H1 (cell line): ENCODE data around the gene ILDR2. TPM values are rescaled to one million over a fixed set of nuclear protein-coding genes. Genes with fewer than 3 reads are reported as not detected.

Experiments
- CTCF ChIA-PET: fragments of 300-600 bp; sonication (Branson Sonifier 250); formaldehyde crosslinking; loops from one replicate; lab custom pipeline; 2021; ENCODE audit not compliant: partially characterized antibody; lab: Charles Lee
- POLR2A ChIA-PET: fragments of 300-600 bp; sonication (Branson Sonifier 250); formaldehyde crosslinking; loops from one replicate; lab custom pipeline; 2021; ENCODE audit warnings: inconsistent platforms; ENCODE audit not compliant: partially characterized antibody; lab: Charles Lee
- DNase-seq, 2 experiments: peaks; one replicate each; pipeline versions ENCODE4 v3.0.0 to v3.0.0-alpha.2; 2010 to 2022; ENCODE audit warnings: low spot score in 2 of 2, low read depth in 1 of 2, mixed read lengths in 1 of 2
- FAIRE-seq: peaks from 2 replicates; lab custom pipeline; 2011; peaks lifted over from hg19 to GRCh38; lab: Jason Lieb, UNC
- H2AFZ ChIP-seq: 2 replicates; pipeline ENCODE4 v1.8.1; 2012; ENCODE audit warnings: low read length, inconsistent platforms
- H2AK5ac ChIP-seq: 2 replicates; pipeline ENCODE4 v1.6.1; 2013; ENCODE audit warnings: low read depth, low read length
- H2BK120ac ChIP-seq: replicated peaks from 2 replicates; pipeline ENCODE3; 2013; ENCODE audit warnings: low read depth, low read length, inconsistent platforms
- H2BK12ac ChIP-seq: 2 replicates; pipeline ENCODE4 v1.6.1; 2013; ENCODE audit warnings: low read depth, low read length
- H2BK15ac ChIP-seq: 2 replicates; pipeline ENCODE4 v1.6.1; 2013; ENCODE audit warnings: low read length
- H2BK20ac ChIP-seq: 2 replicates; pipeline ENCODE4 v1.6.1; 2013; ENCODE audit warnings: low read length
- H2BK5ac ChIP-seq: 2 replicates; pipeline ENCODE4 v1.6.1; 2013; ENCODE audit warnings: low read depth, low read length
- H3K14ac ChIP-seq: 2 replicates; pipeline ENCODE4 v1.6.1; 2013; ENCODE audit warnings: inconsistent platforms; ENCODE audit not compliant: insufficient read length
- H3K18ac ChIP-seq: 2 replicates; pipeline ENCODE4 v1.6.1; 2013; ENCODE audit warnings: low read length; ENCODE audit errors: extremely low read depth
- H3K23ac ChIP-seq: 2 replicates; pipeline ENCODE4 v1.6.1; 2013; ENCODE audit warnings: inconsistent platforms; ENCODE audit not compliant: insufficient read length
- H3K23me2 ChIP-seq: 2 replicates; pipeline ENCODE4 v1.6.1; 2013; ENCODE audit warnings: low read depth, low read length
- H3K27ac ChIP-seq: 2 replicates; pipeline ENCODE4 v1.6.1; 2011; ENCODE audit warnings: low read depth, low read length, inconsistent platforms
- H3K27me3 ChIP-seq, 4 experiments: replicated peaks in 1 of 4; 1 replicate in 1 of 4; 2 replicates in 3 of 4; pipeline versions ENCODE4 v1.6.1 to v1.8.1; 2011 to 2013; ENCODE audit warnings: low read length in 3 of 4, mild to moderate bottlenecking in 3 of 4, inconsistent platforms in 2 of 4, mixed read lengths in 2 of 4, moderate library complexity in 1 of 4; ENCODE audit not compliant: control insufficient read depth in 3 of 4, insufficient read depth in 3 of 4; ENCODE audit errors: extremely low read depth in 1 of 4
- H3K36me3 ChIP-seq, 4 experiments: 2 replicates each; pipeline versions ENCODE4 v1.6.1 to v1.8.1; 2011 to 2013; ENCODE audit warnings: mild to moderate bottlenecking in 4 of 4, low read length in 3 of 4, moderate library complexity in 2 of 4, control low read depth in 1 of 4, inconsistent platforms in 1 of 4; ENCODE audit not compliant: insufficient read depth in 4 of 4, control insufficient read depth in 2 of 4
- H3K4ac ChIP-seq: replicated peaks from 2 replicates; pipeline ENCODE3; 2013; ENCODE audit warnings: low read length, low read depth, mixed read lengths, inconsistent platforms; ENCODE audit not compliant: insufficient read length
- H3K4me1 ChIP-seq, 4 experiments: replicated peaks in 1 of 4; 1 replicate in 1 of 4; 2 replicates in 3 of 4; pipeline versions ENCODE4 v1.6.1 to v1.8.1; 2011 to 2013; ENCODE audit warnings: low read length in 3 of 4, inconsistent platforms in 2 of 4, mixed read lengths in 1 of 4; ENCODE audit not compliant: insufficient read depth in 4 of 4, control insufficient read depth in 3 of 4
- H3K4me2 ChIP-seq, 2 experiments: 2 replicates each; pipeline versions ENCODE4 v1.6.1 to v1.8.1; 2011 to 2013; ENCODE audit warnings: low read depth in 2 of 2, low read length in 2 of 2, control low read depth in 1 of 2, inconsistent platforms in 1 of 2, mild to moderate bottlenecking in 1 of 2; ENCODE audit not compliant: insufficient read depth in 1 of 2
- H3K4me3 ChIP-seq, 4 experiments: fragments of 200-600, 300-600 bp in 1 of 4; sonication (generic), shearing (Covaris generic), sonication (Bioruptor Twin) in 1 of 4; 2 replicates each; pipeline versions ENCODE4 v1.5.1 to v1.8.1; 2011 to 2016; ENCODE audit warnings: low read length in 4 of 4, low read depth in 3 of 4, control low read depth in 2 of 4, inconsistent platforms in 2 of 4, mild to moderate bottlenecking in 2 of 4, mixed read lengths in 1 of 4, moderate library complexity in 1 of 4; ENCODE audit not compliant: insufficient read depth in 2 of 4; ENCODE audit errors: extremely low read depth in 1 of 4
- H3K56ac ChIP-seq: replicated peaks from 2 replicates; pipeline ENCODE3; 2013; ENCODE audit warnings: low read depth, mild to moderate bottlenecking, mixed read lengths, low read length, inconsistent platforms; ENCODE audit not compliant: insufficient read length
- H3K79me1 ChIP-seq: 2 replicates; pipeline ENCODE4 v1.6.1; 2013; ENCODE audit warnings: low read depth, low read length, control low read depth
- H3K79me2 ChIP-seq, 2 experiments: 2 replicates each; pipeline versions ENCODE4 v1.6.1 to v1.8.1; 2012 to 2013; ENCODE audit warnings: low read length in 2 of 2, mild to moderate bottlenecking in 2 of 2, inconsistent platforms in 1 of 2; ENCODE audit not compliant: insufficient read depth in 2 of 2, control insufficient read depth in 1 of 2
- H3K9ac ChIP-seq, 4 experiments: replicated peaks in 1 of 4; 1 replicate in 1 of 4; 2 replicates in 3 of 4; pipeline versions ENCODE4 v1.6.1 to v1.8.1; 2011 to 2013; ENCODE audit warnings: low read depth in 3 of 4, low read length in 3 of 4, control low read depth in 2 of 4, mild to moderate bottlenecking in 2 of 4, moderate library complexity in 2 of 4, inconsistent platforms in 1 of 4; ENCODE audit errors: extremely low read depth in 1 of 4
- H3K9me3 ChIP-seq, 2 experiments: 2 replicates each; pipeline versions ENCODE4 v1.6.1 to v1.8.1; 2012 to 2013; ENCODE audit warnings: mild to moderate bottlenecking in 2 of 2, moderate library complexity in 2 of 2, control low read depth in 1 of 2, inconsistent platforms in 1 of 2, low read depth in 1 of 2, low read length in 1 of 2, mixed read lengths in 1 of 2; ENCODE audit not compliant: insufficient read depth in 2 of 2
- H4K20me1 ChIP-seq, 2 experiments: replicated peaks in 1 of 2; 2 replicates each; pipeline versions ENCODE3 to v1.8.1; 2011 to 2013; ENCODE audit warnings: inconsistent platforms in 2 of 2, low read length in 2 of 2, mild to moderate bottlenecking in 1 of 2; ENCODE audit not compliant: insufficient read depth in 2 of 2, control insufficient read depth in 1 of 2
- H4K5ac ChIP-seq: 2 replicates; pipeline ENCODE4 v1.6.1; 2013; ENCODE audit warnings: low read length, low read depth, mixed read lengths, inconsistent platforms; ENCODE audit not compliant: insufficient read length
- H4K8ac ChIP-seq: 2 replicates; pipeline ENCODE4 v1.8.0; 2013; ENCODE audit warnings: mild to moderate bottlenecking, moderate library complexity, low read length, inconsistent platforms; ENCODE audit not compliant: insufficient read depth; ENCODE audit errors: extremely low read depth
- H4K91ac ChIP-seq: replicated peaks from 2 replicates; pipeline ENCODE3; 2013; ENCODE audit warnings: low read length, mixed read lengths, inconsistent platforms; ENCODE audit not compliant: insufficient read length
- KDM1A ChIP-seq: fragments of 200-600, 300-600 bp; sonication (generic); IDR thresholded peaks from 2 replicates; pipeline ENCODE4 v1.7.1; 2016; ENCODE audit warnings: mild to moderate bottlenecking, low read length, borderline replicate concordance
- SIN3A ChIP-seq, 2 experiments: IDR thresholded peaks in 1 of 2; conservative IDR thresholded peaks in 1 of 2; 2 replicates each; pipeline ENCODE4 v1.6.1; 2011 to 2012; ENCODE audit warnings: low read length in 2 of 2, improper control_type of control experiment in 1 of 2, low read depth in 1 of 2, mild to moderate bottlenecking in 1 of 2
- WGBS, 2 experiments: shearing (Covaris generic) in 1 of 2; methylation state at CpG; one replicate each; pipeline versions ENCODE4 v1.1.6 to v1.1.7; 2013 to 2015; ENCODE audit warnings: low lambda C conversion rate in 2 of 2, mixed read lengths in 2 of 2, inconsistent platforms in 1 of 2, low coverage in 1 of 2, missing lambda C conversion rate in 1 of 2; ENCODE audit not compliant: insufficient replicate concordance in 2 of 2, insufficient coverage in 1 of 2, insufficient read length in 1 of 2; ENCODE audit errors: extremely low coverage in 1 of 2, missing lambda C conversion rate in 1 of 2; 5-methylcytosine and 5-hydroxymethylcytosine counted together
- polyA plus RNA-seq, 7 experiments: library from polyadenylated mRNA; depleted of rRNA in 3 of 7; stranded (reverse) in 5 of 7; unstranded in 2 of 7; fragments of >200 nt in 5 of 7; fragments of 200-250 nt in 2 of 7; gene quantifications; 1 replicate in 5 of 7; 2 replicates in 1 of 7; 4 replicates in 1 of 7; pipeline versions ENCODE4 v1.2.1 to v1.2.3, GENCODE V29; 2011 to 2013; ENCODE audit warnings: missing spikeins in 2 of 7, mixed read lengths in 2 of 7
- total RNA-seq: library from RNA; stranded (reverse); fragmentation: NEBNext Ultra II Directional; extraction: Animal tissue kit (Norgen Biotek cat#: 25700); gene quantifications from 2 replicates; pipeline ENCODE4 v1.2.1, GENCODE V29; 2021

Gene ILDR2
- total and polyA plus RNA-seq, 2 of the 8 experiments (the other 6 are each of a cell fraction or from before 2014, with no cell fraction given): 0.85 to 0.86 TPM

DNA sequence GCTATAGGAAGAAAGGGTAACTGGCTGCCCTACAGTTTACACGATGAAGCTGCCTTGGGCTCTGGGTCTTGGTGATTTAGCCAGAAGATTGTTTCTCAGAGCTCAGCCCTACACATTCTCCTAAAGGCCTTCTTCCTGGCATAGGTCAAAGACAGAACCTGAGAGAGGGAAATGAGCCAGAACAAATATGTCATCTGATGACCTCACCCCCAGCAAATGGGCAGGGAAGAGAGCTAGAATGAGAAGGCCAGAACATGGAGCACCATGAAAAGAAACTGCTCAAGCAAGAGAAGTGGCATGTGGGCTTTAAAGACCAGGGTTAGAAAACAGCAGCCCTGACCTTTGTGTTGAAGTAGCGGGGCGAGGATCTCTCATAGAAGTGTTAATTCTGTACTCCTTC lies 5.5 kb upstream of the ILDR2 start:
- DNase-seq (no peak), FAIRE-seq (no peak)
- Histone ChIP-seq H3K9ac (peak overlapping the region in 1 of 4 experiments; percentile 34; a peak in 1 of 7 replicates), H3K18ac (no peak overlapping the region), H3K23me2 (peaks cover under 1% of the 10 kb centered on the region; the same call in 1 of the 2 replicates), H3K79me1 (no peaks in the 10 kb centered on the region), H3K14ac (no peak overlapping the region), H2AFZ (no peak overlapping the region), H3K36me3 (no peaks in the 10 kb centered on the region), H4K8ac (no peak overlapping the region), H4K5ac (no peak overlapping the region), H3K27ac (no peak overlapping the region), H3K79me2 (no peaks in the 10 kb centered on the region), H3K4me2 (no peak overlapping the region), H2BK5ac (no peak overlapping the region), H2BK12ac (no peak overlapping the region), H2BK120ac (no peak overlapping the region), H2AK5ac (no peak overlapping the region), H3K23ac (no peak overlapping the region), H3K27me3 (peaks cover 11 to 19% (median 17%) of the 10 kb centered on the region in 4 experiments), H3K9me3 (no peaks in the 10 kb centered on the region), H3K4me1 (no peaks in the 10 kb centered on the region), H2BK15ac (no peak overlapping the region), H3K56ac (no peak overlapping the region), H2BK20ac (no peak overlapping the region), H3K4ac (no peak overlapping the region), H4K91ac (no peak overlapping the region), H4K20me1 (peaks cover 2% of the 10 kb centered on the region in 2 experiments), H3K4me3 (no peak overlapping the region)
- WGBS, 2 experiments: 94% methylated on average over 3 of the region's 3 CpGs; no CpG with 5 or more reads in 1 of the 2 experiments
- TF ChIP-seq KDM1A (no peak), SIN3A (conservative IDR thresholded peaks at IDR 0.05 in 1 of 2, IDR thresholded peaks at IDR 0.05 in 1 of 2; ENCODE audit: low read depth in 1 of 2, low read length in 2 of 2) (no peak)
- POLR2A ChIA-PET: no interaction called here
- CTCF ChIA-PET: interaction anchor here (0.8 to 1.7 kb wide), 4 partner anchors 47 to 74 kb away, joined by 3 to 12 read pairs (median 4); no protein-coding TSS in a partner anchor
